ENCODE results near the gene C2CD5. TPM values are rescaled to one million over a fixed set of nuclear protein-coding genes. Genes with fewer than 3 reads are reported as not detected.
A peak's percentile ranks its signal among the peaks of the same experiment; 100 is the strongest.
"Not testable (repeated sequence)": the region's sequence is repeated elsewhere in the genome, so short reads cannot be mapped to it uniquely, and the experiment has no call there.

Gene C2CD5
- total RNA-seq, 4 donors from 2014 or later, result 52.7 to 77.4 (median 55.8) TPM

- H3K27me3 ChIP-seq, result no peaks in the 10 kb centered on the region
- TF ChIP-seq POLR2A (IDR thresholded peaks at IDR 0.05) (no peak), CTCF (IDR thresholded peaks at IDR 0.05) (no peak)
- intact Hi-C loops (cut with DNase I), result loop anchor here (10.0 kb wide), 1 partner anchor 112 kb away; the partner anchor contains the start of gene ST8SIA1
- H3K4me3 ChIP-seq (replicated peaks in 1 of 3), result no peak overlapping the region
- no peaks in the 10 kb centered on the region for H3K4me1 ChIP-seq
- H3K36me3 ChIP-seq, result no peaks in the 10 kb centered on the region
- WGBS, 2 donors, result 60 to 66% methylated on average over 4 of the region's 4 CpGs
- no peak overlapping the region for H3K27ac ChIP-seq
- DNase-seq, result no peak
- H3K9me3 ChIP-seq, result no peaks in the 10 kb centered on the region
These were observed 97.1 kb downstream of the C2CD5 start for GRCh38 chr12:22447223-22447622.

- 85 to 89% methylated on average over 11 of the region's 11 CpGs for WGBS, 2 donors
- intact Hi-C loops (cut with DNase I), result loop anchor here (5.0 to 10.0 kb wide), 2 partner anchors 109 to 357 kb away; partner anchors contain the start of gene ST8SIA1
- DNase-seq, result not testable (repeated sequence)
These were observed 100.1 kb downstream of the C2CD5 start for GRCh38 chr12:22444317-22444665.

GRCh38 chr12:22443379-22444316 lies 100.7 kb downstream of the C2CD5 start:
- Histone ChIP-seq H3K4me3 (replicated peaks in 1 of 3) (no peak overlapping the region), H3K4me1 (no peaks in the 10 kb centered on the region), H3K36me3 (no peaks in the 10 kb centered on the region), H3K9me3 (no peaks in the 10 kb centered on the region), H3K27ac (no peak overlapping the region), H3K27me3 (no peaks in the 10 kb centered on the region)
- 30 to 32% methylated on average over 17 of the region's 17 CpGs for WGBS, 2 donors
- peak; percentile 60 to 70 for DNase-seq
- TF ChIP-seq CTCF (IDR thresholded peaks at IDR 0.05), result peak in 5 of 6 experiments; percentile 37 to 89 (median 78)
- TF ChIP-seq POLR2A (IDR thresholded peaks at IDR 0.05), result no peak
- intact Hi-C loops (cut with DNase I), result loop anchor here (5.0 to 10.0 kb wide), 2 partner anchors 109 to 356 kb away; partner anchors contain the start of gene ST8SIA1

More at GRCh38 chr12:22444317-22444665, 100.1 kb downstream of the C2CD5 start:
- not testable (repeated sequence) for H3K4me3 ChIP-seq (replicated peaks in 1 of 3); H3K36me3 ChIP-seq; H3K4me1 ChIP-seq; H3K27me3 ChIP-seq; H3K9me3 ChIP-seq; H3K27ac ChIP-seq

GRCh38 chr12:22437031-22437806 lies 107.1 kb downstream of the C2CD5 start:
- TF ChIP-seq POLR2A (IDR thresholded peaks at IDR 0.05), result no peak
- TF ChIP-seq CTCF (IDR thresholded peaks at IDR 0.05), result no peak
- Histone ChIP-seq H3K36me3 (no peaks in the 10 kb centered on the region), H3K4me1 (no peaks in the 10 kb centered on the region), H3K27me3 (no peaks in the 10 kb centered on the region), H3K9me3 (no peaks in the 10 kb centered on the region), H3K4me3 (replicated peaks in 1 of 3) (no peak overlapping the region), H3K27ac (no peak overlapping the region)
- intact Hi-C loops (cut with DNase I), result no loop called here
- WGBS, 2 donors, result 56 to 71% methylated on average over 7 to 10 of the region's 10 CpGs
- peak in 1 of 2 donors; percentile 39 for DNase-seq

GRCh38 chr12:22435583-22435982 lies 108.8 kb downstream of the C2CD5 start:
- Histone ChIP-seq H3K36me3 (no peaks in the 10 kb centered on the region), H3K4me1 (no peaks in the 10 kb centered on the region), H3K27ac (no peak overlapping the region), H3K4me3 (replicated peaks in 1 of 3) (no peak overlapping the region), H3K27me3 (no peaks in the 10 kb centered on the region), H3K9me3 (no peaks in the 10 kb centered on the region)
- intact Hi-C loops (cut with DNase I), result no loop called here
- TF ChIP-seq POLR2A (IDR thresholded peaks at IDR 0.05), result no peak
- DNase-seq, result no peak
- 84 to 86% methylated on average over 3 of the region's 3 CpGs for WGBS, 2 donors
